ENCODE measurements around the gene MACROH2A1. TPM values are rescaled to one million over a fixed set of nuclear protein-coding genes. Genes with fewer than 3 reads are reported as not detected.

The MACROH2A1 gene
- polyA plus RNA-seq, 2 of the 4 experiments (the other 2 are of a cell fraction), result 158 to 172 TPM

DNA sequence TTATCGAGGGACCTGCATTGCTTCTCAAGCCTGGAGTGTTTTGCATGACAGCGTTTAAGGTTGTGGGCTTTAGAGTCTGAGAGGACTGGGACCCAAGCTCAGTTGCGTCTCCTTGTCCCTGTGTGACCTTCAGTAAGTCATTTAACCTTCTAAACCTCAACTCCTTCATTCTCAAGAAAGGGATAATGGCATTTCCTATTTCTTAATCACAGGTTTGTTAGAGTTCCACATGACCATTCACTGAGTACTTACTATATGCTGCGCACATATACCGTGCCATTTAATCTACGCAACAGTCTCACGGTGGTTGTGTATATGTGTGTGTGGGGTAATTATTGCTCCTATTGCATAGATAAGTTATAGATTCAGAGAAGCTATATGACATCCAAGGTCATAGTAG is 76.3 kb downstream of the MACROH2A1 start:
- no peak overlapping the region for H3K27ac ChIP-seq
- H3K4me2 ChIP-seq, result no peak overlapping the region
- DNase-seq (ENCODE audit: low read depth in 1 of 2, low spot score in 1 of 2) (no peak), ATAC-seq (no peak), FAIRE-seq (no peak)
- H3K9me3 ChIP-seq, result no peaks in the 10 kb centered on the region
- no peaks in the 10 kb centered on the region for H3K4me1 ChIP-seq
- WGBS (ENCODE audit: missing lambda C conversion rate), result 94% methylated on average over 7 of the region's 7 CpGs
- TF ChIP-seq CBX2 (IDR thresholded peaks at IDR 0.05; ENCODE audit: borderline replicate concordance, low read depth) (no peak), KDM5A (IDR thresholded peaks at IDR 0.05) (no peak), RNF2 (IDR thresholded peaks at IDR 0.05; ENCODE audit: borderline replicate concordance, low read depth) (no peak), HOXB13 (CRISPR knock-in tag; IDR thresholded peaks at IDR 0.05; ENCODE audit: low read depth) (no peak), PHF8 (IDR thresholded peaks at IDR 0.05; ENCODE audit: borderline replicate concordance, low read depth) (no peak), CBX8 (IDR thresholded peaks at IDR 0.05) (no peak), POLR2AphosphoS2 (conservative IDR thresholded peaks at IDR 0.05; ENCODE audit: low read length) (no peak), HOXB5 (CRISPR knock-in tag; IDR thresholded peaks at IDR 0.05) (no peak), GATA3 (IDR thresholded peaks at IDR 0.05; ENCODE audit: borderline replicate concordance) (no peak), TFCP2L1 (CRISPR knock-in tag; IDR thresholded peaks at IDR 0.05) (no peak), SMC3 (IDR thresholded peaks at IDR 0.05) (no peak), RARB (CRISPR knock-in tag; IDR thresholded peaks at IDR 0.05) (no peak)
- TF ChIP-seq, protein P1, sequence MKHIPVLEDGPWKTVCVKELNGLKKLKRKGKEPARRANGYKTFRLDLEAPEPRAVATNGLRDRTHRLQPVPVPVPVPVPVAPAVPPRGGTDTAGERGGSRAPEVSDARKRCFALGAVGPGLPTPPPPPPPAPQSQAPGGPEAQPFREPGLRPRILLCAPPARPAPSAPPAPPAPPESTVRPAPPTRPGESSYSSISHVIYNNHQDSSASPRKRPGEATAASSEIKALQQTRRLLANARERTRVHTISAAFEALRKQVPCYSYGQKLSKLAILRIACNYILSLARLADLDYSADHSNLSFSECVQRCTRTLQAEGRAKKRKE (CRISPR knock-in tag; IDR thresholded peaks at IDR 0.05; ENCODE audit: low read depth), result no peak
- TF ChIP-seq, protein P2, sequence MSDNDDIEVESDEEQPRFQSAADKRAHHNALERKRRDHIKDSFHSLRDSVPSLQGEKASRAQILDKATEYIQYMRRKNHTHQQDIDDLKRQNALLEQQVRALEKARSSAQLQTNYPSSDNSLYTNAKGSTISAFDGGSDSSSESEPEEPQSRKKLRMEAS (IDR thresholded peaks at IDR 0.05), result no peak
- TF ChIP-seq, protein P3, sequence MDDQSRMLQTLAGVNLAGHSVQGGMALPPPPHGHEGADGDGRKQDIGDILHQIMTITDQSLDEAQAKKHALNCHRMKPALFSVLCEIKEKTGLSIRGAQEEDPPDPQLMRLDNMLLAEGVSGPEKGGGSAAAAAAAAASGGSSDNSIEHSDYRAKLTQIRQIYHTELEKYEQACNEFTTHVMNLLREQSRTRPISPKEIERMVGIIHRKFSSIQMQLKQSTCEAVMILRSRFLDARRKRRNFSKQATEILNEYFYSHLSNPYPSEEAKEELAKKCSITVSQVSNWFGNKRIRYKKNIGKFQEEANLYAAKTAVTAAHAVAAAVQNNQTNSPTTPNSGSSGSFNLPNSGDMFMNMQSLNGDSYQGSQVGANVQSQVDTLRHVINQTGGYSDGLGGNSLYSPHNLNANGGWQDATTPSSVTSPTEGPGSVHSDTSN (IDR thresholded peaks at IDR 0.05), result no peak
- TF ChIP-seq, protein P4, sequence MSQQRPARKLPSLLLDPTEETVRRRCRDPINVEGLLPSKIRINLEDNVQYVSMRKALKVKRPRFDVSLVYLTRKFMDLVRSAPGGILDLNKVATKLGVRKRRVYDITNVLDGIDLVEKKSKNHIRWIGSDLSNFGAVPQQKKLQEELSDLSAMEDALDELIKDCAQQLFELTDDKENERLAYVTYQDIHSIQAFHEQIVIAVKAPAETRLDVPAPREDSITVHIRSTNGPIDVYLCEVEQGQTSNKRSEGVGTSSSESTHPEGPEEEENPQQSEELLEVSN (IDR thresholded peaks at IDR 0.05; ENCODE audit: borderline replicate concordance, low read depth), result no peak
- TF ChIP-seq, protein P5, sequence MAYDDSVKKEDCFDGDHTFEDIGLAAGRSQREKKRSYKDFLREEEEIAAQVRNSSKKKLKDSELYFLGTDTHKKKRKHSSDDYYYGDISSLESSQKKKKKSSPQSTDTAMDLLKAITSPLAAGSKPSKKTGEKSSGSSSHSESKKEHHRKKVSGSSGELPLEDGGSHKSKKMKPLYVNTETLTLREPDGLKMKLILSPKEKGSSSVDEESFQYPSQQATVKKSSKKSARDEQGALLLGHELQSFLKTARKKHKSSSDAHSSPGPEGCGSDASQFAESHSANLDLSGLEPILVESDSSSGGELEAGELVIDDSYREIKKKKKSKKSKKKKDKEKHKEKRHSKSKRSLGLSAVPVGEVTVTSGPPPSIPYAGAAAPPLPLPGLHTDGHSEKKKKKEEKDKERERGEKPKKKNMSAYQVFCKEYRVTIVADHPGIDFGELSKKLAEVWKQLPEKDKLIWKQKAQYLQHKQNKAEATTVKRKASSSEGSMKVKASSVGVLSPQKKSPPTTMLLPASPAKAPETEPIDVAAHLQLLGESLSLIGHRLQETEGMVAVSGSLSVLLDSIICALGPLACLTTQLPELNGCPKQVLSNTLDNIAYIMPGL (CRISPR knock-in tag; IDR thresholded peaks at IDR 0.05; ENCODE audit: borderline replicate concordance), result no peak
- H3K4me3 ChIP-seq, result no peak overlapping the region
- POLR2A ChIA-PET, result no interaction called here
- CTCF ChIA-PET, result interaction anchor here (1.3 to 5.4 kb wide), 3 partner anchors 10 to 131 kb away, joined by 3 to 30 read pairs (median 4); no protein-coding TSS in a partner anchor

DNA sequence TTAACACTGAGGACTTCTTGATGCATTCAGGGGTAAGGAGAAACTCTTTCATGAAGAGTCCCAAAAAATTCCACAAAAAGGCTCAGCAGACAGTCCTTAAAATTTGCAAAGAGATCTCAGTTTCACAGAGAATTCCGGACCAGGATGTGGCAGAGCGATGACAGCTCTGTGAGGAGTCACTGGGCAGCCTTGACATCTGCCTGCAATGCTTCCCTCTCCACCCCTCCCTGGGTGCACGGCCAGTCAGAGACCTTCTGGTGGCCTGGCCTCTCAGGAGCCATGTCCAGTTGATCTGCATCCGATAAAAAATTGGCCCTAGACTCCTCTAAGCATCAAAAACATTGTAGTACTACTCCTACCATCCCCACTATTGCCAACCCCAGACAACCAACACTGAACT is 76.8 kb downstream of the MACROH2A1 start:
- H3K27ac ChIP-seq, result no peak overlapping the region
- FAIRE-seq (no peak), ATAC-seq (no peak), DNase-seq (ENCODE audit: low read depth in 1 of 2, low spot score in 1 of 2) (no peak)
- CTCF ChIA-PET, result interaction anchor here (1.3 to 5.4 kb wide), 3 partner anchors 10 to 130 kb away, joined by 3 to 30 read pairs (median 4); no protein-coding TSS in a partner anchor
- TF ChIP-seq JUNB (IDR thresholded peaks at IDR 0.05) (no peak), HOXA7 (CRISPR knock-in tag; IDR thresholded peaks at IDR 0.05) (no peak), MAFK (IDR thresholded peaks at IDR 0.05; ENCODE audit: partially characterized antibody) (no peak), RARB (CRISPR knock-in tag; IDR thresholded peaks at IDR 0.05) (no peak), POLR2AphosphoS2 (conservative IDR thresholded peaks at IDR 0.05; ENCODE audit: low read length) (no peak), ZNF302 (CRISPR knock-in tag; IDR thresholded peaks at IDR 0.05) (no peak), KDM1A (IDR thresholded peaks at IDR 0.05; ENCODE audit: low read depth) (no peak), MYC (IDR thresholded peaks at IDR 0.05; ENCODE audit: borderline replicate concordance, low read length) (no peak), ESRRA (IDR thresholded peaks at IDR 0.05; ENCODE audit: borderline replicate concordance, low read length) (no peak), RFX5 (IDR thresholded peaks at IDR 0.05) (no peak), JUN (IDR thresholded peaks at IDR 0.05) (no peak)
- TF ChIP-seq, protein P3 (IDR thresholded peaks at IDR 0.05), result no peak
- TF ChIP-seq, protein P2 (IDR thresholded peaks at IDR 0.05), result no peak
- TF ChIP-seq, protein P1 (CRISPR knock-in tag; IDR thresholded peaks at IDR 0.05; ENCODE audit: low read depth), result no peak
- no peaks in the 10 kb centered on the region for H3K9me3 ChIP-seq
- POLR2A ChIA-PET, result no interaction called here
- no peaks in the 10 kb centered on the region for H3K4me1 ChIP-seq
- no peak overlapping the region for H3K4me3 ChIP-seq
- H3K4me2 ChIP-seq, result no peak overlapping the region
- WGBS (ENCODE audit: missing lambda C conversion rate), result 58% methylated on average over 4 of the region's 4 CpGs
